ENCODE measurements around the gene TPI1.

TPI1 gene

GRCh38 chr12:6825398-6826124 is 41.8 kb upstream of the TPI1 start:
- Histone ChIP-seq H3K36me3 (ENCODE audit: control insufficient read depth in 4 of 4, insufficient read depth in 4 of 4, low read length in 3 of 4) (peaks cover 0 to 2% (median 0%) of the 10 kb centered on the region in 4 experiments), H3K9me3 (ENCODE audit: control extremely low read depth in 1 of 5, control insufficient read depth in 4 of 5, insufficient read depth in 2 of 5, low read depth in 1 of 5, low read length in 4 of 5) (no peaks in the 10 kb centered on the region), H3K4me1 (ENCODE audit: control extremely low read depth in 1 of 4, control insufficient read depth in 4 of 4, insufficient read depth in 4 of 4, low read length in 3 of 4) (peaks cover 0 to 44% (median 39%) of the 10 kb centered on the region in 4 experiments), H3K4me3 (ENCODE audit: control insufficient read depth in 1 of 7, extremely low read depth in 1 of 7, insufficient read depth in 4 of 7, low read depth in 2 of 7, low read length in 6 of 7) (peak overlapping the region in 1 of 7 experiments; percentile 32), H3K27me3 (replicated peaks in 2 of 5; ENCODE audit: control insufficient read depth in 4 of 5, insufficient read depth in 5 of 5, low read length in 4 of 5) (peaks cover 0 to 7% (median 0%) of the 10 kb centered on the region in 5 experiments), H3K27ac (ENCODE audit: insufficient read depth in 1 of 2, low read depth in 1 of 2, low read length in 2 of 2, poor library complexity in 1 of 2, severe bottlenecking in 2 of 2) (no peak overlapping the region)
- CTCF ChIA-PET, result interaction anchor here (0.7 to 13.0 kb wide), 31 partner anchors 9 to 271 kb away, joined by 3 to 97 read pairs (median 5); partner anchors contain the start of genes CD4, CDCA3, COPS7A and GNB3
- 19% methylated on average over 16 of the region's 19 CpGs for WGBS (ENCODE audit: insufficient coverage)
- peak; percentile 66 to 80 (median 73) for DNase-seq
- POLR2A ChIA-PET, result interaction anchor here (1.8 kb wide), 1 partner anchor 73 kb away, joined by 6 read pairs; the partner anchor contains the start of gene MLF2

GRCh38 chr12:6826125-6826733 is 41.1 kb upstream of the TPI1 start:
- Histone ChIP-seq H3K9me3 (ENCODE audit: control extremely low read depth in 1 of 5, control insufficient read depth in 4 of 5, insufficient read depth in 2 of 5, low read depth in 1 of 5, low read length in 4 of 5) (no peaks in the 10 kb centered on the region), H3K36me3 (ENCODE audit: control insufficient read depth in 4 of 4, insufficient read depth in 4 of 4, low read length in 3 of 4) (peaks cover 0 to 7% (median 0%) of the 10 kb centered on the region in 4 experiments), H3K27ac (ENCODE audit: insufficient read depth in 1 of 2, low read depth in 1 of 2, low read length in 2 of 2, poor library complexity in 1 of 2, severe bottlenecking in 2 of 2) (no peak overlapping the region), H3K27me3 (replicated peaks in 2 of 5; ENCODE audit: control insufficient read depth in 4 of 5, insufficient read depth in 5 of 5, low read length in 4 of 5) (peaks cover 0 to 7% (median 0%) of the 10 kb centered on the region in 5 experiments), H3K4me3 (ENCODE audit: control insufficient read depth in 1 of 7, extremely low read depth in 1 of 7, insufficient read depth in 4 of 7, low read depth in 2 of 7, low read length in 6 of 7) (no peak overlapping the region), H3K4me1 (ENCODE audit: control extremely low read depth in 1 of 4, control insufficient read depth in 4 of 4, insufficient read depth in 4 of 4, low read length in 3 of 4) (peaks cover 0 to 37% (median 32%) of the 10 kb centered on the region in 4 experiments)
- ChIA-PET POLR2A (interaction anchor here (1.8 kb wide), 1 partner anchor 74 kb away, joined by 6 read pairs; the partner anchor contains the start of gene MLF2), CTCF (interaction anchor here (0.7 to 13.0 kb wide), 22 partner anchors 8 to 272 kb away, joined by 3 to 97 read pairs (median 8); partner anchors contain the start of genes CD4, CDCA3, COPS7A and GNB3)
- WGBS (ENCODE audit: insufficient coverage), result 96% methylated on average over 15 of the region's 17 CpGs
- DNase-seq, result no peak

- WGBS (ENCODE audit: insufficient coverage), result 88% methylated on average over 13 of the region's 22 CpGs
- ChIA-PET POLR2A (interaction anchor here (1.8 kb wide), 1 partner anchor 75 kb away, joined by 6 read pairs; the partner anchor contains the start of gene MLF2), CTCF (interaction anchor here (0.6 to 13.0 kb wide), 16 partner anchors 7 to 273 kb away, joined by 3 to 97 read pairs (median 10); partner anchors contain the start of genes CD4, CDCA3, COPS7A and GNB3)
- no peak for DNase-seq
- peaks cover 0 to 14% (median 0%) of the 10 kb centered on the region in 4 experiments for H3K36me3 ChIP-seq (ENCODE audit: control insufficient read depth in 4 of 4, insufficient read depth in 4 of 4, low read length in 3 of 4)
- H3K4me1 ChIP-seq (ENCODE audit: control extremely low read depth in 1 of 4, control insufficient read depth in 4 of 4, insufficient read depth in 4 of 4, low read length in 3 of 4), result peaks cover 0 to 35% (median 29%) of the 10 kb centered on the region in 4 experiments
- H3K4me3 ChIP-seq (ENCODE audit: control insufficient read depth in 1 of 7, extremely low read depth in 1 of 7, insufficient read depth in 4 of 7, low read depth in 2 of 7, low read length in 6 of 7), result peak overlapping the region in 1 of 7 experiments; percentile 23
- peaks cover 0 to 7% (median 0%) of the 10 kb centered on the region in 5 experiments for H3K27me3 ChIP-seq (replicated peaks in 2 of 5; ENCODE audit: control insufficient read depth in 4 of 5, insufficient read depth in 5 of 5, low read length in 4 of 5)
- no peaks in the 10 kb centered on the region for H3K9me3 ChIP-seq (ENCODE audit: control extremely low read depth in 1 of 5, control insufficient read depth in 4 of 5, insufficient read depth in 2 of 5, low read depth in 1 of 5, low read length in 4 of 5)
- no peak overlapping the region for H3K27ac ChIP-seq (ENCODE audit: insufficient read depth in 1 of 2, low read depth in 1 of 2, low read length in 2 of 2, poor library complexity in 1 of 2, severe bottlenecking in 2 of 2)
Measured at GRCh38 chr12:6826734-6827436, 40.4 kb upstream of the TPI1 start.

- Histone ChIP-seq H3K27me3 (replicated peaks in 2 of 5; ENCODE audit: control insufficient read depth in 4 of 5, insufficient read depth in 5 of 5, low read length in 4 of 5) (peaks cover 0 to 7% (median 0%) of the 10 kb centered on the region in 5 experiments), H3K9me3 (ENCODE audit: control extremely low read depth in 1 of 5, control insufficient read depth in 4 of 5, insufficient read depth in 2 of 5, low read depth in 1 of 5, low read length in 4 of 5) (no peaks in the 10 kb centered on the region), H3K36me3 (ENCODE audit: control insufficient read depth in 4 of 4, insufficient read depth in 4 of 4, low read length in 3 of 4) (peaks cover 0 to 18% (median 0%) of the 10 kb centered on the region in 4 experiments), H3K4me3 (ENCODE audit: control insufficient read depth in 1 of 7, extremely low read depth in 1 of 7, insufficient read depth in 4 of 7, low read depth in 2 of 7, low read length in 6 of 7) (peak overlapping the region in 1 of 7 experiments; percentile 23), H3K27ac (ENCODE audit: insufficient read depth in 1 of 2, low read depth in 1 of 2, low read length in 2 of 2, poor library complexity in 1 of 2, severe bottlenecking in 2 of 2) (no peak overlapping the region), H3K4me1 (ENCODE audit: control extremely low read depth in 1 of 4, control insufficient read depth in 4 of 4, insufficient read depth in 4 of 4, low read length in 3 of 4) (peaks cover 0 to 29% (median 24%) of the 10 kb centered on the region in 4 experiments)
- CTCF ChIA-PET, result interaction anchor here (0.6 to 13.0 kb wide), 8 partner anchors 16 to 92 kb away, joined by 3 to 97 read pairs (median 34); partner anchors contain the start of genes CD4, MLF2 and PTMS
- DNase-seq, result peak in 2 of 3 donors; percentile 49 to 58
- POLR2A ChIA-PET, result interaction anchor here (0.5 to 0.7 kb wide), 2 partner anchors 61 to 430 kb away, joined by 3 read pairs; partner anchors contain the start of gene PTMS
- WGBS (ENCODE audit: insufficient coverage), result 0% methylated on average over 5 of the region's 8 CpGs
Measured at GRCh38 chr12:6827437-6827911, 39.9 kb upstream of the TPI1 start.

GRCh38 chr12:6827982-6828780 is 39.1 kb upstream of the TPI1 start, which contains the start of gene P3H3:
TSS of gene P3H3 (plus strand) at chr12:6828407. CDS start at chr12:6828441, 34 bp downstream.
- Histone ChIP-seq H3K4me3 (ENCODE audit: control insufficient read depth in 1 of 7, extremely low read depth in 1 of 7, insufficient read depth in 4 of 7, low read depth in 2 of 7, low read length in 6 of 7) (peak within 1 kb of the TSS; percentile 47 to 95 (median 72)), H3K9me3 (ENCODE audit: control extremely low read depth in 1 of 5, control insufficient read depth in 4 of 5, insufficient read depth in 2 of 5, low read depth in 1 of 5, low read length in 4 of 5) (no peaks in the 10 kb centered on the region), H3K4me1 (ENCODE audit: control extremely low read depth in 1 of 4, control insufficient read depth in 4 of 4, insufficient read depth in 4 of 4, low read length in 3 of 4) (peaks cover 0 to 29% (median 24%) of the 10 kb centered on the region in 4 experiments), H3K27me3 (replicated peaks in 2 of 5; ENCODE audit: control insufficient read depth in 4 of 5, insufficient read depth in 5 of 5, low read length in 4 of 5) (peaks cover 0 to 7% (median 0%) of the 10 kb centered on the region in 5 experiments), H3K27ac (ENCODE audit: insufficient read depth in 1 of 2, low read depth in 1 of 2, low read length in 2 of 2, poor library complexity in 1 of 2, severe bottlenecking in 2 of 2) (peak within 1 kb of the TSS in 1 of 2 experiments; percentile 76), H3K36me3 (ENCODE audit: control insufficient read depth in 4 of 4, insufficient read depth in 4 of 4, low read length in 3 of 4) (peaks cover 0 to 18% (median 0%) of the 10 kb centered on the region in 4 experiments)
- ChIA-PET POLR2A (interaction anchor here (0.5 to 1.3 kb wide), 4 partner anchors 21 to 431 kb away, joined by 3 to 5 read pairs (median 3); partner anchors contain the start of genes MLF2 and PTMS), CTCF (interaction anchor here (1.1 to 13.0 kb wide), 13 partner anchors 15 to 196 kb away, joined by 3 to 97 read pairs (median 5); partner anchors contain the start of genes CD4 and MLF2)
- 2% methylated on average over 45 of the region's 60 CpGs for WGBS (ENCODE audit: insufficient coverage)
- peak in 2 of 3 donors; percentile 41 to 53 for DNase-seq

Data from common myeloid progenitor, CD34-positive (primary cell).